ENCODE data around the gene MAPT.

DNA sequence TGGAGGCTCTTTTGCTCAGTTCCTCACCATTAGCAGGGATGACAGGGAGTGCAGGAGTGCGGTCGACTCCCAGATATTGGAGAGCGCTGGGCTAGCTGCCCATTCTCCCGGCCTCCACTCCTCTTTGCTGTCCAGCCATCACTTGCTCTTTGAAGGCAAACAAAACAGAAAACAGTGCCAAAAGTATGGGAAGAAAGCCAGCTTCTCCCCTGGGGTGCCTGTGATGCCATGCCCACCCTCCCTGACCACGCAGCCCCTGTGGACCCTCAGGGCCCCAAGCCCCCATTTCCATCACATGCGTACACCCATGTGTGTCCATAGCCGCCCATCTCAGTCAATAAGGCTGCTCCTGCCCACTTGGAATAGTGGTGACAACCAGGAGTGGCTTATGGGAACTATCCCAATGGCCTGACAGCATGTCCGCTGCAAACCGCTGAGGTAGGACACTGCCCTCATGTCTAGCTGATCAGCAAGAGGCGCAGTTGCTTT lies 30.0 kb downstream of the MAPT start:
- TF ChIP-seq, protein P1, sequence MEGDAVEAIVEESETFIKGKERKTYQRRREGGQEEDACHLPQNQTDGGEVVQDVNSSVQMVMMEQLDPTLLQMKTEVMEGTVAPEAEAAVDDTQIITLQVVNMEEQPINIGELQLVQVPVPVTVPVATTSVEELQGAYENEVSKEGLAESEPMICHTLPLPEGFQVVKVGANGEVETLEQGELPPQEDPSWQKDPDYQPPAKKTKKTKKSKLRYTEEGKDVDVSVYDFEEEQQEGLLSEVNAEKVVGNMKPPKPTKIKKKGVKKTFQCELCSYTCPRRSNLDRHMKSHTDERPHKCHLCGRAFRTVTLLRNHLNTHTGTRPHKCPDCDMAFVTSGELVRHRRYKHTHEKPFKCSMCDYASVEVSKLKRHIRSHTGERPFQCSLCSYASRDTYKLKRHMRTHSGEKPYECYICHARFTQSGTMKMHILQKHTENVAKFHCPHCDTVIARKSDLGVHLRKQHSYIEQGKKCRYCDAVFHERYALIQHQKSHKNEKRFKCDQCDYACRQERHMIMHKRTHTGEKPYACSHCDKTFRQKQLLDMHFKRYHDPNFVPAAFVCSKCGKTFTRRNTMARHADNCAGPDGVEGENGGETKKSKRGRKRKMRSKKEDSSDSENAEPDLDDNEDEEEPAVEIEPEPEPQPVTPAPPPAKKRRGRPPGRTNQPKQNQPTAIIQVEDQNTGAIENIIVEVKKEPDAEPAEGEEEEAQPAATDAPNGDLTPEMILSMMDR (conservative IDR thresholded peaks at IDR 0.05; ENCODE audit: low read depth, low read length) = no peak
- TF ChIP-seq EZH2 (IDR thresholded peaks at IDR 0.05; ENCODE audit: borderline replicate concordance, low read depth, low read length, poor library complexity, severe bottlenecking) = no peak

Measured in A673 (cell line).